ENCODE results near the gene CPNE5. TPM values are rescaled to one million over a fixed set of nuclear protein-coding genes. Genes with fewer than 3 reads are reported as not detected.

CPNE5 gene
- total and polyA plus RNA-seq, 4 experiments from 2014 or later: 0.47 to 2.7 (median 1.3) TPM

DNA sequence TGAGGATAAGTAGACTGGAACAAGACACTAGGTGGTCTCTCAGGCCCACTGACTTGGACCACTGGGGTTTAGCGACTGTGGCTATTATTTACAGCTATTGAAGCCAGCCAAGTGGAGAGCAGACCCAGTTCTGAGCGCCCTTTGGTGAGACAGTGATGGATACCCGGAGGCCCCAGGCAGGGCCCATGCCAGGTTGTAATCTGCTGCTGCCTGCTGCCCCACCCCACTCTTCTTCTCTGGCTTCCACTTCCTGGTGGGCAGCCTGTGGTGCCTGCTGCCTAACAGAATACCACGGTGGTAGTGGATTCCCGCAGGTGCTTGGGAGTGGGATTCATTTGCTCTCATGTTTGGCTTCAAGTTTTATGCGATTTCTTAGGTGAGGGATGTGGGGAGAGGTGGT lies 141.0 kb downstream of the CPNE5 start:
- CTCF ChIA-PET (ENCODE audit: partially characterized antibody): interaction anchor here (0.8 to 1.2 kb wide), 2 partner anchors 26 to 83 kb away, joined by 3 read pairs; no protein-coding TSS in a partner anchor
- Mint-ChIP-seq H3K4me3 (no peak overlapping the region), H3K9me3 (no peaks in the 10 kb centered on the region), H3K4me1 (peaks cover 3 to 31% (median 6%) of the 10 kb centered on the region in 4 donors), H3K27ac (peak overlapping the region in 1 of 7 donors; percentile 38), H3K27me3 (no peaks in the 10 kb centered on the region), H3K36me3 (no peaks in the 10 kb centered on the region)
- no peak for DNase-seq
- Histone ChIP-seq H3K27me3 (ENCODE audit: insufficient read depth, low read length) (no peaks in the 10 kb centered on the region), H3K36me3 (ENCODE audit: insufficient read depth, low read length) (no peaks in the 10 kb centered on the region), H3K27ac (ENCODE audit: low read depth, low read length) (no peak overlapping the region), H3K9me3 (ENCODE audit: control insufficient read depth in 1 of 2, low read length in 2 of 2) (no peaks in the 10 kb centered on the region), H3K4me3 (ENCODE audit: low read length in 2 of 2) (no peak overlapping the region), H3K4me1 (ENCODE audit: insufficient read depth, low read length) (no peaks in the 10 kb centered on the region)
- intact Hi-C loops (cut with micrococcal nuclease): no loop called here
- POLR2A ChIA-PET (ENCODE audit: partially characterized antibody): no interaction called here

DNA sequence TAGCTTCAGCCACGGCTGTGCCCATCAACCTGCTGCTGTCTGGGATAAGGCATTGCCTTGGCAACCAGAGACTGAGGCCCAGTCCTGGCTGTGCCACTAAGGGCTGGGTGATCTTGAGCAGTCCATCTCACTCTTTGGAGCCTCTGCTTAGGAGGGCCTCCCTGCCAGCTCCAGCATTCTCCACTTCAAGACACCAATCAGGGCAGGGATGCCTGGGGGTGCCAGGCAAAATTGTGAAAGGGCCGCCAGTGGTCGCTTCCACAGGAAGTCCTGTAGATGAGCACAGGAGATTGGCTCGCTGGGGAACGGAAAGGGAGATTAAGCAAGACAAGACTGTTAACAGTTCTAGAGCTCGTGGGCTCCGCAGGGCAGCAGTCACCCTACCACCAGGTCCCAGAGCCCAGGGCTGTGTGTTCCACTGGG lies 141.8 kb downstream of the CPNE5 start, which contains the start of gene RAB44:
Gene RAB44 (plus strand): TSS at position 346 of the 423 bp plus-strand sequence. CDS start 6,410 bp downstream, outside the sequence.
- Histone ChIP-seq H3K27me3 (ENCODE audit: insufficient read depth, low read length) (no peaks in the 10 kb centered on the region), H3K36me3 (ENCODE audit: insufficient read depth, low read length) (no peaks in the 10 kb centered on the region), H3K4me3 (ENCODE audit: low read length in 2 of 2) (no peak within 1 kb of the TSS), H3K9me3 (ENCODE audit: control insufficient read depth in 1 of 2, low read length in 2 of 2) (no peaks in the 10 kb centered on the region), H3K27ac (ENCODE audit: low read depth, low read length) (no peak within 1 kb of the TSS), H3K4me1 (ENCODE audit: insufficient read depth, low read length) (peaks cover 6% of the 10 kb centered on the region)
- no peaks in the 10 kb centered on the region for H3K9me3 Mint-ChIP-seq
- peak within 1 kb of the TSS in 4 of 7 donors; percentile 10 to 58 (median 45) for H3K27ac Mint-ChIP-seq
- H3K4me3 Mint-ChIP-seq: no peak within 1 kb of the TSS
- CTCF ChIA-PET (ENCODE audit: partially characterized antibody): interaction anchor here (0.8 to 1.2 kb wide), 2 partner anchors 27 to 82 kb away, joined by 3 read pairs; no protein-coding TSS in a partner anchor
- DNase-seq: no peak
- H3K36me3 Mint-ChIP-seq: no peaks in the 10 kb centered on the region
- POLR2A ChIA-PET (ENCODE audit: partially characterized antibody): no interaction called here
- H3K27me3 Mint-ChIP-seq: no peaks in the 10 kb centered on the region
- peaks cover 6 to 36% (median 10%) of the 10 kb centered on the region in 4 donors for H3K4me1 Mint-ChIP-seq
- intact Hi-C loops (cut with micrococcal nuclease): no loop called here

DNA sequence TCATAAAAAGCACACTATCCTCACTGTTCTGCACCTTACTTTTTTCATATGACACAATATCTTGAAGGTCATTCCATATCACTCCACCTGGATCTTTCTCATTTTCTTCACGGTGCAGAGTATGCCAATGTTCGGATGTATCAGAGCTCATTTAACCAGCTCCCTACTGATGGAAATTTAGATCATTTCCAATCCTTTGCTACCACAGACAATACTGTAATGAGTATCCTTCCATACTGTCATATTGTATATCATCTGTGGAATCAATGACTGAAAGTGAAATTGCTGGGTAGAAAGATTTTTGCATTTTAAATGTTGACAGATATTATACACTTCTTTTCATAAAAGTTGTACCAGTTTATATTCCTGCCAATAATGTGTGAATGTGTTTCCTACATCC lies 143.8 kb downstream of the CPNE5 start:
- Histone ChIP-seq H3K4me1 (ENCODE audit: insufficient read depth, low read length) (peaks cover 20% of the 10 kb centered on the region), H3K4me3 (ENCODE audit: low read length in 2 of 2) (no peak overlapping the region), H3K27me3 (ENCODE audit: insufficient read depth, low read length) (no peaks in the 10 kb centered on the region), H3K36me3 (ENCODE audit: insufficient read depth, low read length) (no peaks in the 10 kb centered on the region), H3K27ac (ENCODE audit: low read depth, low read length) (no peak overlapping the region), H3K9me3 (ENCODE audit: control insufficient read depth in 1 of 2, low read length in 2 of 2) (no peaks in the 10 kb centered on the region)
- Mint-ChIP-seq H3K27me3 (no peaks in the 10 kb centered on the region), H3K27ac (peak overlapping the region in 1 of 7 donors; percentile 71), H3K36me3 (no peaks in the 10 kb centered on the region), H3K9me3 (no peaks in the 10 kb centered on the region), H3K4me3 (no peak overlapping the region), H3K4me1 (peaks cover 16 to 57% (median 27%) of the 10 kb centered on the region in 4 donors)
- intact Hi-C loops (cut with micrococcal nuclease): no loop called here
- ChIA-PET POLR2A (ENCODE audit: partially characterized antibody) (no interaction called here), CTCF (ENCODE audit: partially characterized antibody) (interaction anchor here (0.7 kb wide), 1 partner anchor 15 kb away, joined by 4 read pairs; no protein-coding TSS in a partner anchor)
- DNase-seq: no peak

DNA sequence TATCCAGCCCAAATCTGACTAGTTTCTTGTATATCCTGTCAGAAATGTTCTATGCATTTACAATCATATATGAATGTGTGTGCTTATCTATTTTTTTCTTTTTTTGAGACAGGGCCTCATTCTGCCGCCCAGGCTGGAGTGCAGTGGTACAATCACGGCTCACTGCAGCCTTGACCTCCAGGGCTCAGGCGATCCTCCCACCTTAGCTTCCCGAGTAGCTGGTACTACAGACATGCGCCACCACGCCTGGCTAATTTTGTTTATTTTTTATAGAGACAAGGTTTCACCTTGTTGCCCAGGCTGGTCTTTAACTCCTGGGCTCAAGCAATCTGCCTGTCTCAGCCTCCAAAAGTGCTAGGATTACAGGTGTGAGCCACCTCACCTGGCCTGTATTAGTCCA lies 144.6 kb downstream of the CPNE5 start:
- Mint-ChIP-seq H3K27ac (no peak overlapping the region), H3K36me3 (no peaks in the 10 kb centered on the region), H3K4me3 (no peak overlapping the region), H3K9me3 (no peaks in the 10 kb centered on the region), H3K27me3 (no peaks in the 10 kb centered on the region), H3K4me1 (peaks cover 16 to 61% (median 27%) of the 10 kb centered on the region in 4 donors)
- no peaks in the 10 kb centered on the region for H3K27me3 ChIP-seq (ENCODE audit: insufficient read depth, low read length)
- H3K36me3 ChIP-seq (ENCODE audit: insufficient read depth, low read length): no peaks in the 10 kb centered on the region
- H3K27ac ChIP-seq (ENCODE audit: low read depth, low read length): no peak overlapping the region
- intact Hi-C loops (cut with micrococcal nuclease): no loop called here
- H3K4me3 ChIP-seq (ENCODE audit: low read length in 2 of 2): no peak overlapping the region
- H3K4me1 ChIP-seq (ENCODE audit: insufficient read depth, low read length): peaks cover 20% of the 10 kb centered on the region
- no peak for DNase-seq
- ChIA-PET CTCF (ENCODE audit: partially characterized antibody) (no interaction called here), POLR2A (ENCODE audit: partially characterized antibody) (no interaction called here)
- H3K9me3 ChIP-seq (ENCODE audit: control insufficient read depth in 1 of 2, low read length in 2 of 2): no peaks in the 10 kb centered on the region

DNA sequence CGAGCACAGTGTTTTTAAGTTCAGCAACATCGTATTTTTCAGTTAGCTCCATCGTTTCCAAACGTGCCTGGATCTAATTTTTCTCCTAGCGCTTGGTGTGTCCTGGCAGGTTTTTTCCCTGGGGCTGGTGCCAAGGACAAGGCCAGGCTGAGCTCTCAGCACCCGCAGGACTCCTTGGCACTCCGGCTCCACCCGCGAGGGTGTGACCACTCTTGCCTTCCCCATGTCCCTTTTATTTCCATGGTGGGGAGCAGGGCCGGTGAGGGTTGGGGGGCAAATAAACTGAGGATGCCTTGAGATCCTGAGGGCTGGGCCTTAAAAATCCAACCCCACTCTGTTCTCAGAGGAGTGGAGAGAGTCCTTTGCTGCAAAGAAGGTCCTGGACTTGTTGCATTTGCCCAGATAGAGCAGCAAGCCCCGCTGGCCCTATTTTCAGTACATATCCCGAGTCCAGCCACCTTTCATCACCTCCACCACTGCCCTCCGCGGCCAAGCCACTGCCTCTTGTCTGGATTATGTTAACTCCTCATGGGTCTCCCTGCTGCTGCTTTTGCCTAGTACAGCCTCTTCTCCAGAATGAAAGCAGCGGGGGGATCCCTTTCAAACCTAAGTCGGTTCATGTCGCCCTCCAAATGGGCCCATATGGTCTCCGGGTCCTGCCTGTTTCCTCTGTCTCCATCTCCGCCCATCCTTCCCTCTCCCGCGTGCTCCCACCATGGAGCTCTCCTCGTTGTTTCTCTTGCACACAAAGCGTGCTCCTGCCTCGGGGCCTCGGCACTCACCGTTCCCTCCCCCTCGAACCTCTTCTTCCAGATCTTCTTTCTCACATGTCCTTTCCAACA lies 146.2 kb downstream of the CPNE5 start:
- Mint-ChIP-seq H3K27ac (peak overlapping the region in 4 of 7 donors; percentile 25 to 88 (median 82)), H3K4me3 (peak overlapping the region in 2 of 8 donors; percentile 4 to 25), H3K27me3 (no peaks in the 10 kb centered on the region), H3K4me1 (peaks cover 16 to 61% (median 27%) of the 10 kb centered on the region in 4 donors), H3K36me3 (no peaks in the 10 kb centered on the region), H3K9me3 (no peaks in the 10 kb centered on the region)
- intact Hi-C loops (cut with micrococcal nuclease): no loop called here
- Histone ChIP-seq H3K36me3 (ENCODE audit: insufficient read depth, low read length) (no peaks in the 10 kb centered on the region), H3K4me1 (ENCODE audit: insufficient read depth, low read length) (peaks cover 20% of the 10 kb centered on the region), H3K4me3 (ENCODE audit: low read length in 2 of 2) (no peak overlapping the region), H3K27ac (ENCODE audit: low read depth, low read length) (no peak overlapping the region), H3K27me3 (ENCODE audit: insufficient read depth, low read length) (no peaks in the 10 kb centered on the region), H3K9me3 (ENCODE audit: control insufficient read depth in 1 of 2, low read length in 2 of 2) (no peaks in the 10 kb centered on the region)
- ChIA-PET POLR2A (ENCODE audit: partially characterized antibody) (interaction anchor here (1.3 kb wide), 1 partner anchor 13 kb away, joined by 4 read pairs; no protein-coding TSS in a partner anchor), CTCF (ENCODE audit: partially characterized antibody) (interaction anchor here (0.6 to 1.4 kb wide), 10 partner anchors 11 to 352 kb away, joined by 3 to 7 read pairs (median 4); partner anchors contain the start of gene CDKN1A)
- no peak for DNase-seq

DNA sequence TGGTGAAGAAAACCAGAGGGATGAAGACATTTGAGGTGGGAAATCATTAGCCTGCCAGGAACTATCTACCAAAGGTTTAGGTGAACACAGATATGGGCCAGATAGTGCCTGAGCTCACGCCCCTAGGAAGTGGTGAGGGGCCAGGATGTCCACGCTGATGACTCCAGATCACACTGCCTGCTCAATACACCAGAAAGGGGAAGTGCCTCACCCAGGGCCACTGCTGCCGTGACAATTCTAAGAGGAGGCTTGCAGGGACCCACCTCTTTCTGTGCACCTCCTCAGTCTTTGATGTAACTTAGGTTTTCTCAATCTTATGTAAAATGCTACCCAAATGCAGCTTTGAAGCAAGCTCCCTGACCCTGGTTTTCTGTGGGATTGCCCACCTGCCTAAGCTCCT lies 147.0 kb downstream of the CPNE5 start:
- POLR2A ChIA-PET (ENCODE audit: partially characterized antibody): interaction anchor here (0.8 to 1.3 kb wide), 2 partner anchors 12 to 77 kb away, joined by 3 to 4 read pairs; no protein-coding TSS in a partner anchor
- intact Hi-C loops (cut with micrococcal nuclease): no loop called here
- no peaks in the 10 kb centered on the region for H3K27me3 Mint-ChIP-seq

DNA sequence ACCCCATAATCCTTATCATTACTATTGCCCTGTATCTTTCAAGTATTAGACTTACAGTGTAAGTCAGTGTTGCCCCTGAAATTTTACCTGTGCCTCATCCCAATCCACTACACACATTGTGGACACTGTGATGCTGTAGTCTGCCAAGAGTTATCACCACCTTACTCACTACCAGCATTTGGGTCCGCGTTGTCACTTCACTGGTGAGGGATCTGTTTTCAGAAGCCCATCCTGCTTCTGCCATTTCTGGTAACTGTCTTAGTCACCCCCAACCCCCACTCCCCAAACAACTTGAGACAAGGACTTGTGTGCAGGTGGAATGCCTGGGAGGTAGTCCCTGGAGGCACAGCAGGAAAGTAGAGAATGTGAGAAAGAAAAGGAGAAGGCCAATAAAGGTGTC lies 147.6 kb downstream of the CPNE5 start:
- peak overlapping the region; percentile 40 for H3K27ac ChIP-seq (ENCODE audit: low read depth, low read length)

More for the DNA sequence above, 147.0 kb downstream of the CPNE5 start:
- peak; percentile 26 to 72 (median 42) for DNase-seq
- Mint-ChIP-seq H3K4me1 (peaks cover 16 to 53% (median 27%) of the 10 kb centered on the region in 4 donors), H3K4me3 (peak overlapping the region in 6 of 8 donors; percentile 11 to 71 (median 44)), H3K36me3 (no peaks in the 10 kb centered on the region), H3K27ac (peak overlapping the region; percentile 30 to 93 (median 88)), H3K9me3 (no peaks in the 10 kb centered on the region)
- Histone ChIP-seq H3K36me3 (ENCODE audit: insufficient read depth, low read length) (no peaks in the 10 kb centered on the region), H3K27ac (ENCODE audit: low read depth, low read length) (peak overlapping the region; percentile 40), H3K4me1 (ENCODE audit: insufficient read depth, low read length) (peaks cover 20% of the 10 kb centered on the region), H3K27me3 (ENCODE audit: insufficient read depth, low read length) (no peaks in the 10 kb centered on the region), H3K4me3 (ENCODE audit: low read length in 2 of 2) (no peak overlapping the region), H3K9me3 (ENCODE audit: control insufficient read depth in 1 of 2, low read length in 2 of 2) (no peaks in the 10 kb centered on the region)
- CTCF ChIA-PET (ENCODE audit: partially characterized antibody): interaction anchor here (0.6 to 1.4 kb wide), 10 partner anchors 10 to 351 kb away, joined by 3 to 7 read pairs (median 4); partner anchors contain the start of gene CDKN1A

More for the DNA sequence above, 147.6 kb downstream of the CPNE5 start:
- DNase-seq: no peak
- Histone ChIP-seq H3K4me1 (ENCODE audit: insufficient read depth, low read length) (peaks cover 20% of the 10 kb centered on the region), H3K27me3 (ENCODE audit: insufficient read depth, low read length) (no peaks in the 10 kb centered on the region), H3K36me3 (ENCODE audit: insufficient read depth, low read length) (no peaks in the 10 kb centered on the region), H3K4me3 (ENCODE audit: low read length in 2 of 2) (no peak overlapping the region), H3K9me3 (ENCODE audit: control insufficient read depth in 1 of 2, low read length in 2 of 2) (no peaks in the 10 kb centered on the region)
- Mint-ChIP-seq H3K27me3 (no peaks in the 10 kb centered on the region), H3K36me3 (peaks cover 0 to 4% of the 10 kb centered on the region in 2 donors), H3K9me3 (no peaks in the 10 kb centered on the region), H3K4me3 (peak overlapping the region in 1 of 8 donors; percentile 7), H3K27ac (peak overlapping the region; percentile 54 to 93 (median 88)), H3K4me1 (peaks cover 16 to 47% (median 27%) of the 10 kb centered on the region in 4 donors)
- ChIA-PET CTCF (ENCODE audit: partially characterized antibody) (interaction anchor here (1.1 to 3.1 kb wide), 5 partner anchors 9 to 74 kb away, joined by 3 to 18 read pairs (median 4); no protein-coding TSS in a partner anchor), POLR2A (ENCODE audit: partially characterized antibody) (interaction anchor here (0.8 to 2.2 kb wide), 2 partner anchors 12 to 78 kb away, joined by 3 to 15 read pairs; partner anchors contain the start of gene CDKN1A)
- intact Hi-C loops (cut with micrococcal nuclease): no loop called here
